GM19238 (cell line): ENCODE data around the gene GSC2.

Experiments
- DNase-seq: peaks from one replicate; pipeline ENCODE4 v3.0.0; 2011; ENCODE audit warnings: low spot score; ENCODE audit not compliant: insufficient read length

Gene GSC2

DNA sequence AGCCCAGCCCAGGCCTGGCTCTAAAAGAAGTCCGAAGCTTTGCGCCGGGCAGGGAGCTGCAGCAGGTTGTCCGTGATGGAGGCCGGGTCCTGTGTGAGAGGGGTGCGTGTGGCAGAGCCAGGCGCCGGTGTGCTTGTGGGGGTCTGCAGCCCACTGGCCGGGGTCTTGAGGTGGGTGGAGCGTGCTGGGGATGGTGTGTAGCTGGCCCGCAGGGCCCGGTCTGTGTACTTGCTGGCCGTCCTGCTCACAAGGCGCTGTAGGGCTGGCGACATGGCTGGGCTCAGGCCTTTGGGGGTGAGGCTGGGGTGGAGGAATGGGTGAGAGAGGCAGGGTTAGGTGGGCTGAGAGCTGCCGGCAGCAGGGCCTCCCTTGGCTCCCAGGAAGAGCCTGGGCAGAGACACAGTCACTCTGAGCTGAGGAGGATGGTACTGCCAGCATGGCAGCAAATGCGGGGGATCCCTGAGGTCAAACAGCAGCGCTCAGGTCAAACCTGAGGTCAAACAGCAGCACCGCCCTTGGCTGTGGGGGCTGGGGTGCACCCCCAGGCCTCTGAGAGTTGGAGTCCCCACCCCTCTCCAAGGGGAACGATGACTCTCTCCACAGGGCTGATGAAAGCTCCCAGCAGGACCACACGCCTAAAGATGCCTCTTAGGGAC is 15.8 kb downstream of the GSC2 start:
- DNase-seq, result no peak

DNA sequence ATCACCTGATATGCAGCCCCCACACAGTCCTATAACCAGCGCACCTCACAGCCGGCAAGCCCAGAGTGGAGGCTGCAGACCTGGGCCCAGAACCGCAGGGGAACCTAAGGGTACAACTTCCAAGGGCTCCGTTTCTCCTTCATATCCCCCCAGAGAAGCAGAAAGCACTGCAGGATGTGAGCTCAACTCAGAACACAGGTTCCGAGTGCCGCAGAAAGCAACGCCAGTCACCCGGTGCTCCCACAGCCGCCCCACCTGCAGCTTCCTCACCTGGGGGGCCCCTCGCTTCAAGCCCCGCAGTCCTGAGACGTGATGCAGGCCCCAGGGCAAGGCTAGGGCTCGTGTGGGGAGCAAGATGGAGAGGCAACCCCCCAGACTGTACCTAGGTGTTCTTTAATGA is 16.5 kb downstream of the GSC2 start:
- DNase-seq, result no peak

DNA sequence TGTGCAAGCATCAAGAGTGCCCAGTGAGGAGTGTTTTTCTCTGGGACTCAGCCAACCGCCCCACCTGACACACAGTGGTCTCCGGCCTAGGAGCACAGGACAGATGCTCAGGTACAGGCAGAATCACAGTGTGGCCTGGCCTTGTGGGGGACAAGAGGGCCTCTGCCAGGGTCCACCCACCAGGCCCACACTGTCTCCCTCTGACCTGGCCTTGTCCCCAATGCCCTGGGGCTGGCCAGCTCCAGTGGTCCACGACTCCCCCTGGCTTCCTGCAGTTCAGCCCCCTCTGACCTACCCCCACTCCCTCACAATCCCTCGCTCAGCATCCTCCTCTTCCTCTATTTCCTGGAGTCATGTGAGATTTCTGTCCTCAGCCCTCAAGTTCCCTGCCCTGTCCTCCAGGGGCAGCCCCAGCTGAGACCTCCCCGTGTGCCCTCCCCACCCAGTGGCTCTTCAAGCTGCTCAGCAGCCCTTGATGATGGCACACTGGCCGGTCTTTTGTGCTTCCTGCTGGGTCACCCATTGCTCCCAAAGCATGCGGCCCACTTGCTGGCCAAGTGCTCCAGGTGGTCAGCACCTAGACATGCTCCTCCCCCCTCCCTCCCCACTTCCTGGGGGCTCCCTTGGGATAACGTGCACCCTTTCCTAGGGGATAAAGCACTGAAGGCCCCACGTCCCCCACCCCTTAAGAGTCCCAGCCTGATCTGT is 17.2 kb downstream of the GSC2 start:
- no peak for DNase-seq

- DNase-seq, result no peak
These were observed 17.9 kb downstream of the GSC2 start for GRCh38 chr22:19132153-19132552.

DNA sequence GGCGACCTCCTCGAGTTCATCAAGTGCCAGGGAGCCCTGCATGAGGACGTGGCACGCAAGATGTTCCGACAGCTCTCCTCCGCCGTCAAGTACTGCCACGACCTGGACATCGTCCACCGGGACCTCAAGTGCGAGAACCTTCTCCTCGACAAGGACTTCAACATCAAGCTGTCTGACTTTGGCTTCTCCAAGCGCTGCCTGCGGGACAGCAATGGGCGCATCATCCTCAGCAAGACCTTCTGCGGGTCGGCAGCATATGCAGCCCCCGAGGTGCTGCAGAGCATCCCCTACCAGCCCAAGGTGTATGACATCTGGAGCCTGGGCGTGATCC is 18.4 kb downstream of the GSC2 start:
- no peak for DNase-seq

GRCh38 chr22:19130959-19131684 is 19.0 kb downstream of the GSC2 start, which contains the start of gene TSSK2:
TSSK2 (plus strand) TSS chr22:19131308; CDS start chr22:19131400, 92 bp downstream.
- no peak for DNase-seq

DNA sequence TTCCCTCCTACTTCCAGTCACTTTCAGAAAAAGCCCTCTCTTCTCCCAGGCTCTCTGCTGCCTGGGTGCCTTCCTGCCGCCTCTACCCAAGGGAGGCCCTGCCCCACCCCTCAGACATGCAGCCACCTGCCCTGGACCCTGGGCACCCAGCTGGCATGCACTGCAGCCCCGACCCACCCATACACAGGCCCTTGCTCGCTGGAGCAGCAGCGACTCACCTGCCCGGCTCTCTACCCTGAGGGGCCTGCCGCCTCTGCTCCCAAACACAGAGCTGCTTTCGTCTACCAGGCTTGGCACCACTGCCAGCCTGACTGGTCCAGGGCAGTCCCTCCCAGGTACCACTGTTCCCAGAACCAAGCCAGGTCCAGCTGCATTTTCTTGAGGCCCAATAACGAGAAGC is 20.2 kb downstream of the GSC2 start:
- DNase-seq, result no peak

DNA sequence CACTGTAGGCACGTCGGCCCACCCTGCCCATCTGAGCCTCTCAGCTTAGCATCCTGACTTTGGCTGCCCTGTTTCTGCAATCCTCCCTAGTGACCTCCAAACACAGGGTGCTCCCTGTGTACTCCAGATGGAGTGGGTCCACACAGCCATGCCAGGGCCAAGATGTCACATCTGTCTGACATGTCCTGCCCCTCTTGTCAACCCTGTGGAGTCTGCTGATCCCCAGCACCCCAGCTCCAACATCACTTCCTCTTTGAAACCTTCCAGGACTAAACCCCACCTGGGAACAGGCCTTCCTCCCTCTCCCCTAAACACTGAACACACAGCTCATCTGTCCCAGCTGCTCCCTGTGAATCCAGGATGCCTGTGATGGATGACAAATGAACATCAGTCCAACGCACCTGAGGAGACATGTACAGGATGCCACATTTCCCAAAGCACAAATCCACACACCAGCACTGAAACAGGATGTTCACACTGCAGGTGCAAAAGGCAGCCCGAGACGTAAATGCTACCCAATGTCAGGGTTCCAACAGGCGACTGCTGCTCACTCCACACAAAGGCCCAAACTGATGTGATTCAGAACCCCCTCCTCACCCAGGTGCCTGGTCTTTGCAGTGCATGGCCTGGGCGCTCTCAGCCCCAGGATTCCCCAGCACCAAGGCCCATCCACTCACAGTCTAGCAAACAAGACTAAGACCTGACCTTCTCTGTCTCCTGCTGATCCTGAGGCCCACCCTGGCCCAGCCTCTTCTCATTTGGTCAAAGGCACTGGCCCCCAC is 21.0 kb downstream of the GSC2 start:
- DNase-seq, result no peak

DNA sequence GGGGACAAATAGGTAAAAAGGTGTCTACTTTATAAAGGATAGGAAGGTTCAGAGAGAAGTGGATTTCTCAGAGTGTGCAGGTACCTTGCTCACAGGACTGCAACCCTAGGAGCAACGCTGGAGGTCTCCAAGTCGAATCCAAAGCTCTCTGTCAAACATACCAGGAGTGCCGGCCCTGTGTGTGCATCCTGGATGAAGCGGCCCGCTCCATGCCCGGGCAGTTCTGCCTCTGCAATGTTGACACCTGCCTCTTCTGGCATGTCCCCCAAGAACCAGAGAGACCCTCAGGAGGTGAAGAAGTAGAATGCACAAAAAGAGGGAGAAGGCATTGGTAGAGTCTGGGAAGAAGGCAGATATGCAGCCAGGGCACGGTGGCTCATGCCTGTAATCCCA is 22.1 kb downstream of the GSC2 start:
- DNase-seq, result no peak

GRCh38 chr22:19127329-19128008 is 22.6 kb downstream of the GSC2 start:
- no peak for DNase-seq

DNA sequence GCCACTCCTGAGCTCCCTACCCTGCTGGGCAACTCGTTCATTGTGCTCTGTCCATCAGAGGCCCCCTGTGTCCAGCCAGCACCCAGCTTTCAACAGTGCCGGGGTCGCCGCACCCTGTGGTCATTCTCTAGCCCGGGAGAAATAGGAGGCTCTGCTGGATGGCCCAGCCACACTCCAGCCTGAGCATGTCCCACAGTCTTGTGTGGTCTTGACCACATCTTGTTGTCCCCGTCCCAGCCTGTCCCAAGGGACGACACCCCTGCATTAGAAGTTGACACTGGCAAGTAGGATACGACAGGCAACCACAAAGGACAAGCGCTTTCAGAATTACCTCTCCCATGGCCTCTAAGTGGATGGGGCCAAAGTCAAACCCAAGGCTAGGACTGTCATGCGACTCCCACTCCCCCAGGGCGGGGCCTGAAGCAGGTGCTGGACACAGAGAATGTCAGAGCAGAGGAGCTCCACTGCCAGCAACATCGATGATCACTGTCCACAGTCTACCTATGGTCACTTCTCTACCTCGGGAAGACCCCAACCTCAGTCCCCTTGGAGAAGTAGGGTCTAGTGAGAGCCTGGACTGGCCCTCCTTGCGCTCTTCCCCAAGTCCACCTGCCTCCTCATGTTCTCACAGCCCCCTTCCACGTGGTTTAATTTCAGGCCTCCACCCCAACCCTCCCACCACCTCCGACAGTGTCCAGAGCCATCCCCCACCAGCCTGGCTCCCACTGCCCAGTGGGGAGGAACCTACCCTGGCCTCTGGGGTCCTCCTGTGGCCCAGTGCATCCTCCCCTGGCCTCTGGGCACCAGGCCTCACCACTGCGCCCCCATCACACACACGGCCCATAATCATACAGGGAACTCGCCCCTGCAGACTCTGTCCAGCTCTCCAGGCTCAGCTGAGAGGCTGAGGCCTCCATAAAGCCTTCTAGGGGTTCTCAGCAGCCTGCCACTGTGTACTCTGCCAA is 23.5 kb downstream of the GSC2 start:
- no peak for DNase-seq

- DNase-seq, result no peak
These were observed 24.4 kb downstream of the GSC2 start for GRCh38 chr22:19125474-19126308.

GRCh38 chr22:19125011-19125410 is 25.1 kb downstream of the GSC2 start:
- DNase-seq, result no peak

- no peak for DNase-seq
These were observed 25.7 kb downstream of the GSC2 start for GRCh38 chr22:19124377-19124776.

GRCh38 chr22:19123936-19124335 is 26.2 kb downstream of the GSC2 start:
- no peak for DNase-seq

DNA sequence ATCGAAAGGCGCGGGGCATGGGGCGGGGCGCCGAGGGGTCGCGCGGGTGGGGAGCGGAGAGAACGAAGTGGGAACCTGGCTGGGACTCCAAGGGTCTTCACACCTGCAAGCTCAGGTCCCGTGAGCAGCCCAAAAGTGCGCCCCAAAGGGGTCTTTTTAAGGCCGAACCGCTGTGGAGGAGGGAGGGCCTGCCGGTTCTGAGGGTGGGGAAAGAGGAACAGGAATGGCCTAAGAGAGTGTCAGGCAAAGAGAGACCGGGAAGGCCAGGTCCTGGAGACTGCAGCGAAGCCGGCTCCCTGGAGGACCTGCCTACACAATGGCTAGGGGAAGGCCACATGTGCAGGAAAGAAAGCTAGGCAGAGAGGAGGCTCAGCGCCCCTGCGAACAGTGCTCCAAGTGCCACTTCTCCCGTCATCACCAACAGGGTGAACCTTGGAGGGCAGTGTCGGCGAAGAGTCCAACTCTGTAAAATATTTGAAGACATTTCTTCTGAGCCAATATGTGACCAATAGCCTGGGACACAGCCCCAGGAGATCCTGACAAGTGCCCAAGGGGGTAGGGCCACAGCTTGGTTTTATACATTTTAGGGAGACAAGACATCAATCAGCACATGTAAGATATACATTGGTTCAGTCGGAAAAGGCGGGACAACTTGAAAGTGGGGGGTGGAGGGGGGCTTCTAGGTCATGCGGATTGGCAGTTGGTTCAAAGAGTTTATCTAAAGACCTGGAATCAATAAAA is 27.2 kb downstream of the GSC2 start:
- DNase-seq, result no peak

DNA sequence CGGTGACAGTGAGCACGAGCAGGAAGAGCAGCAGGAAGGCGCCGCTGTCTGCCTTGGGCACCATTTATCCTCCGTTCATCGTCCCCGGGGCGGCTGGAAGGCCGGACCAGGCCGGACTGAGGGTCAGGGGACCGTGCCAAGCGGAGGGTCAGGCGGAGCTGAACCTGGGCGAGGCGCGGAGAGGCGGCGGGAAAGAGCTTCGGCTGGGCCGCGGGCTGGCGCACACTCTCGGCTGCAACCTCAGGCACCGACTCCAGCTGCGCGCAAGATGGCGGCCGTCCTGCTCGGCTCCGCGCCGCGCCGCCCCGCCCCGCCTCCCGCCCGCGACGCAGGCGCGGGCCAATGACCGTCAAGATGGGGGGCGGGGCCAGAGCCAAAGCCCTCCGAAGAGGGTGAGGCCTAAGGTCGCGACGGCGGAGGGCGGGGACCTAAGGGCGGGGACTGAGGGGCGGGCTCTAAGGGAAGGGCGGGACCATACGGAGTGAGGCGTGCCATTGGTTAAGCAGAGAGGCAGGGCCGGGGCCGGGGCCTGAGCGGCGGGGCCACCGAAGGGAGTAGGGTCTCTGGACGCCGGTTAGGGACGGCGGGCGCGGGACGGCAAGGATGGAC is 27.8 kb downstream of the GSC2 start, which contains the start of gene DGCR2:
Gene DGCR2, minus strand, starts transcription at position 270 of the 609 bp plus-strand sequence. Its CDS starts 206 bp downstream, at position 64.
- peak; percentile 99 for DNase-seq

DNA sequence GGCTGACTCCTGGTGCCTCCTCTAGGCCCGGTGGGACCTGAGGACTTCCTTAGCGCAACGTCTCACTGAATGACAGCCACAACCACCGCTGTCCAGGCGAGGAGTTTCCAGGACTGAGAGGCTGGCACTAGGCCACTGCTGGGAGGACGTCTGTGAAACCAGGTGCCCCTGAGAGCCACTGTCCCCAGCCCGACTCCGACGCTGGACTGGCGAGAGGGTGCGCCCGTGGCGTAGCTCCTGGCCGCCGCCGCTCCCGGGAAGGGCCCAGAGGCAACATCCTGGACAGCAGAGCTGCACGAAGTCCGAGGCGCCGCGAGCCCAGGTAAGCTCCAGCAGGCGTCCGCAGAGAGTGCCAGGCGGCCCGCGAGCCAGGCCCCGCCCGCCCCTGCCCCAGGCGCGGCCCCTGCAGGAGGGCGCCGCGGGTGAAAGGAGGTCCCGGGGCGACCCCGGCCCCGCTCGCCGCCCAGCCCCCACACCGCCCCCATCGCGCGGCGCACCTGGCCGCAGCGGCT is 28.4 kb downstream of the GSC2 start:
- DNase-seq, result peak; percentile 43
